Measurements from ENCODE around the gene RAB25.

The RAB25 gene

GRCh38 chr1:156021954-156022353, 39.0 kb upstream of the RAB25 start:
- Histone ChIP-seq H3F3A (ENCODE audit: insufficient read depth) (peaks cover 7% of the 10 kb centered on the region), H3K36me3 (ENCODE audit: low read length) (peaks cover 1% of the 10 kb centered on the region; the same call in 1 of the 2 replicates), H3K9me3 (ENCODE audit: insufficient read depth, low read length) (no peaks in the 10 kb centered on the region), H2AFZ (ENCODE audit: low read depth, low read length, severe bottlenecking) (no peak overlapping the region), H3K9me2 (replicated peaks; ENCODE audit: insufficient read depth, low read length) (no peaks in the 10 kb centered on the region), H3K4me2 (ENCODE audit: low read depth, low read length, poor library complexity, severe bottlenecking) (no peak overlapping the region), H3K9ac (ENCODE audit: low read length) (no peak overlapping the region), H3K4me3 (ENCODE audit: insufficient read depth, low read length, poor library complexity, severe bottlenecking) (no peak overlapping the region), H3K27ac (ENCODE audit: low read depth, low read length) (no peak overlapping the region), H4K20me1 (ENCODE audit: low read depth, low read length) (no peaks in the 10 kb centered on the region), H3K79me2 (ENCODE audit: insufficient read depth, low read length) (peaks cover 15% of the 10 kb centered on the region), H3K27me3 (ENCODE audit: low read length) (no peaks in the 10 kb centered on the region)
- TF ChIP-seq CTCF (IDR thresholded peaks at IDR 0.05; ENCODE audit: insufficient read depth, low read length, poor library complexity, severe bottlenecking) (no peak), EZH2phosphoT487 (conservative IDR thresholded peaks at IDR 0.05; ENCODE audit: low read length) (no peak)

- no peak overlapping the region for H3K4me3 ChIP-seq (ENCODE audit: insufficient read depth, low read length, poor library complexity, severe bottlenecking)
These were observed 36.2 kb upstream of the RAB25 start for GRCh38 chr1:156024801-156025200.

GRCh38 chr1:156025876-156026275, 35.1 kb upstream of the RAB25 start:
- Histone ChIP-seq H3K36me3 (ENCODE audit: low read length) (no peaks in the 10 kb centered on the region), H3K4me3 (ENCODE audit: insufficient read depth, low read length, poor library complexity, severe bottlenecking) (no peak overlapping the region), H3F3A (ENCODE audit: insufficient read depth) (peaks cover 4% of the 10 kb centered on the region; the same call in 1 of the 2 replicates), H4K20me1 (ENCODE audit: low read depth, low read length) (no peaks in the 10 kb centered on the region), H3K9ac (ENCODE audit: low read length) (no peak overlapping the region), H3K9me3 (ENCODE audit: insufficient read depth, low read length) (no peaks in the 10 kb centered on the region), H3K79me2 (ENCODE audit: insufficient read depth, low read length) (no peaks in the 10 kb centered on the region), H3K27ac (ENCODE audit: low read depth, low read length) (no peak overlapping the region), H3K4me2 (ENCODE audit: low read depth, low read length, poor library complexity, severe bottlenecking) (no peak overlapping the region), H3K27me3 (ENCODE audit: low read length) (no peaks in the 10 kb centered on the region), H2AFZ (ENCODE audit: low read depth, low read length, severe bottlenecking) (no peak overlapping the region), H3K9me2 (replicated peaks; ENCODE audit: insufficient read depth, low read length) (no peaks in the 10 kb centered on the region)
- TF ChIP-seq EZH2phosphoT487 (conservative IDR thresholded peaks at IDR 0.05; ENCODE audit: low read length) (no peak), CTCF (IDR thresholded peaks at IDR 0.05; ENCODE audit: insufficient read depth, low read length, poor library complexity, severe bottlenecking) (peak; percentile 50)

More at GRCh38 chr1:156024801-156025200, 36.2 kb upstream of the RAB25 start:
- H3F3A ChIP-seq (ENCODE audit: insufficient read depth) = peaks cover 4% of the 10 kb centered on the region; the same call in 1 of the 2 replicates
- H2AFZ ChIP-seq (ENCODE audit: low read depth, low read length, severe bottlenecking) = no peak overlapping the region
- H3K27ac ChIP-seq (ENCODE audit: low read depth, low read length) = no peak overlapping the region
- no peak for TF ChIP-seq CTCF (IDR thresholded peaks at IDR 0.05; ENCODE audit: insufficient read depth, low read length, poor library complexity, severe bottlenecking)
- no peak for TF ChIP-seq EZH2phosphoT487 (conservative IDR thresholded peaks at IDR 0.05; ENCODE audit: low read length)
- H4K20me1 ChIP-seq (ENCODE audit: low read depth, low read length) = no peaks in the 10 kb centered on the region
- H3K79me2 ChIP-seq (ENCODE audit: insufficient read depth, low read length) = peaks cover 10% of the 10 kb centered on the region
- no peak overlapping the region for H3K9ac ChIP-seq (ENCODE audit: low read length)
- H3K36me3 ChIP-seq (ENCODE audit: low read length) = no peaks in the 10 kb centered on the region
- H3K9me3 ChIP-seq (ENCODE audit: insufficient read depth, low read length) = no peaks in the 10 kb centered on the region
- no peak overlapping the region for H3K4me2 ChIP-seq (ENCODE audit: low read depth, low read length, poor library complexity, severe bottlenecking)
- H3K9me2 ChIP-seq (replicated peaks; ENCODE audit: insufficient read depth, low read length) = no peaks in the 10 kb centered on the region
- H3K27me3 ChIP-seq (ENCODE audit: low read length) = no peaks in the 10 kb centered on the region
